K562 (cell line): ENCODE results near the gene MKLN1. TPM values are rescaled to one million over a fixed set of nuclear protein-coding genes. Genes with fewer than 3 reads are reported as not detected.

ENCODE experiments used
- ATAC-seq: fragments of 200-7000 bp; cut with Tn5 transposase; 3 replicates; pipeline ENCODE4 v1.9.1; 2020; ENCODE audit warnings: moderate library complexity
- BruUV-seq: library from RNA; stranded (reverse); fragments of 400-500 nt; replicated peaks from 2 replicates; lab custom pipeline; 2021; lab: Mats Ljungman, UMichigan
- CTCF ChIA-PET: fragments of 300-600 bp; formaldehyde crosslinking; extraction: SDS; loops from one replicate; lab custom pipeline; 2021; ENCODE audit warnings: low intra/inter-chr PET ratio; lab: Yijun Ruan, JAX
- POLR2A ChIA-PET: fragments of 300-600, 350-650 bp; sonication (Branson Sonifier 250); formaldehyde crosslinking; extraction: SDS; loops from one replicate; lab custom pipeline; 2021; ENCODE audit warnings: antibody characterized with exemption, inconsistent platforms; lab: Yijun Ruan, JAX
- DNase-seq, 4 experiments: peaks; one replicate each; pipeline versions ENCODE4 v3.0.0 to v3.0.0-alpha.2; 2011 to 2018; ENCODE audit warnings: low spot score in 3 of 4, mixed read lengths in 3 of 4; ENCODE audit errors: extremely low read depth in 1 of 4
- FAIRE-seq: peaks from 2 replicates; lab custom pipeline; 2011; peaks lifted over from hg19 to GRCh38; lab: Jason Lieb, UNC
- H2AFZ ChIP-seq: 2 replicates; pipeline ENCODE4 v1.6.0; 2011; ENCODE audit warnings: low read depth, low read length, control low read depth, inconsistent platforms
- H3K27ac ChIP-seq: fragments of 200-600 bp; 3 replicates; pipeline ENCODE4 v1.8.0; 2011; ENCODE audit warnings: low read depth, mild to moderate bottlenecking, control low read depth, inconsistent platforms, low read length, moderate library complexity, mixed read lengths; ENCODE audit errors: extremely low read depth
- H3K27me3 ChIP-seq, 2 experiments: fragments of 300-600 bp in 1 of 2; 2 replicates in 1 of 2; 3 replicates in 1 of 2; pipeline versions ENCODE4 v1.6.0 to v1.8.0; 2011; ENCODE audit warnings: inconsistent platforms in 2 of 2, low read length in 2 of 2, mild to moderate bottlenecking in 1 of 2, mixed read lengths in 1 of 2, moderate library complexity in 1 of 2; ENCODE audit not compliant: control insufficient read depth in 2 of 2, insufficient read depth in 2 of 2
- H3K36me3 ChIP-seq: fragments of 300-600 bp; 3 replicates; pipeline ENCODE4 v1.8.0; 2011; ENCODE audit warnings: mild to moderate bottlenecking, low read length, inconsistent platforms; ENCODE audit not compliant: control insufficient read depth, insufficient read depth
- H3K4me1 ChIP-seq, 2 experiments: fragments of 200-600 bp in 1 of 2; replicated peaks in 1 of 2; 2 replicates in 1 of 2; 3 replicates in 1 of 2; pipeline versions ENCODE4 v1.5.1 to v1.8.0; 2011; ENCODE audit warnings: inconsistent platforms in 2 of 2, low read length in 2 of 2, mild to moderate bottlenecking in 1 of 2, mixed read lengths in 1 of 2, moderate library complexity in 1 of 2; ENCODE audit not compliant: control insufficient read depth in 2 of 2, insufficient read depth in 2 of 2
- H3K4me2 ChIP-seq: 2 replicates; pipeline ENCODE4 v1.6.1; 2011; ENCODE audit warnings: low read length, control low read depth, inconsistent platforms, mixed read lengths; ENCODE audit not compliant: insufficient read depth
- H3K4me3 ChIP-seq: fragments of 200-600 bp; sonication (generic), shearing (Covaris generic); 2 replicates; pipeline ENCODE4 v1.5.1; 2016; ENCODE audit warnings: control low read depth, inconsistent platforms
- H3K79me2 ChIP-seq: fragments of 200-600 bp; 3 replicates; pipeline ENCODE4 v1.8.0; 2011; ENCODE audit warnings: low read length, inconsistent platforms; ENCODE audit not compliant: control insufficient read depth, insufficient read depth
- H3K9ac ChIP-seq, 2 experiments: 2 replicates each; pipeline versions ENCODE4 v1.6.0 to v1.6.1; 2011; ENCODE audit warnings: low read depth in 2 of 2, low read length in 2 of 2, control low read depth in 1 of 2, inconsistent platforms in 1 of 2, mild to moderate bottlenecking in 1 of 2, mixed read lengths in 1 of 2; ENCODE audit not compliant: insufficient read depth in 1 of 2
- H3K9me1 ChIP-seq: one replicate; pipeline ENCODE4 v1.6.0; 2011; ENCODE audit warnings: inconsistent platforms, mild to moderate bottlenecking, low read length, moderate library complexity; ENCODE audit not compliant: control insufficient read depth, insufficient read depth
- H3K9me3 ChIP-seq: replicated peaks from 2 replicates; pipeline ENCODE4 v1.5.1; 2011; ENCODE audit warnings: low read depth, low read length, inconsistent platforms; ENCODE audit not compliant: control insufficient read depth, insufficient read depth
- H4K20me1 ChIP-seq: replicated peaks from 2 replicates; pipeline ENCODE4 v1.6.1; 2011; ENCODE audit warnings: low read length, inconsistent platforms, mixed read lengths; ENCODE audit not compliant: control insufficient read depth, insufficient read depth
- VEZF1 ChIP-seq: fragments of 200-800 bp; sonication (Bioruptor generic); IDR thresholded peaks from 2 replicates; pipeline ENCODE4 v1.6.1; 2017; ENCODE audit warnings: missing genetic modification characterization, missing compliant biosample characterization
- ZBTB9 ChIP-seq: fragments of 450-650 bp; formaldehyde crosslinking; IDR thresholded peaks from 2 replicates; pipeline ENCODE4 v1.4.0; 2020; ENCODE audit warnings: mild to moderate bottlenecking, moderate library complexity
- ZNF263 ChIP-seq: sonication (generic); formaldehyde crosslinking; IDR thresholded peaks from 2 replicates; pipeline ENCODE4 v1.8.0; 2022; ENCODE audit warnings: mild to moderate bottlenecking, missing genetic modification reagents, borderline replicate concordance
- ZNF740 ChIP-seq, 3 experiments: fragments of 200-800 bp in 1 of 3; sonication (Bioruptor generic) in 1 of 3; sonication (generic) in 1 of 3; formaldehyde crosslinking in 1 of 3; IDR thresholded peaks; 2 replicates each; pipeline versions ENCODE4 v1.6.1 to v1.8.0; 2016 to 2022; ENCODE audit warnings: mild to moderate bottlenecking in 2 of 3, missing compliant biosample characterization in 2 of 3, missing genetic modification characterization in 2 of 3, missing genetic modification reagents in 1 of 3
- WGBS: fragments of 100-300 bp; shearing (Covaris generic); methylation state at CpG from one replicate; pipeline ENCODE4 v1.1.6; 2016; ENCODE audit warnings: low coverage, mixed read lengths; ENCODE audit not compliant: insufficient coverage; ENCODE audit errors: missing lambda C conversion rate; 5-methylcytosine and 5-hydroxymethylcytosine counted together
- in situ Hi-C: fragments of 300-500 bp; cut with MboI; formaldehyde crosslinking; loops from 4 replicates; pipeline ENCODE4 v1.15.0; 2018; ENCODE audit warnings: inconsistent platforms, mixed read lengths
- intact Hi-C: fragments of 100-400 bp; cut with micrococcal nuclease; formaldehyde crosslinking; loops from 2 replicates; pipeline ENCODE4 v1.14.2; 2022
- polyA plus RNA-seq, 8 experiments: library from polyadenylated mRNA; depleted of rRNA in 4 of 8; stranded (reverse) in 5 of 8; unstranded in 3 of 8; fragments of >200 nt; fragmentation: Nextera tagmentation in 2 of 8; fragmentation: Illumina TruSeq in 1 of 8; extraction: Ambion mirVana in 2 of 8; extraction: Trizol in 1 of 8; gene quantifications; 2 replicates each; pipeline versions ENCODE4 v1.2.1 to v1.2.3, GENCODE V29; 2011 to 2014; ENCODE audit warnings: inconsistent platforms in 1 of 8, missing spikeins in 1 of 8
- total RNA-seq, 7 experiments: library from RNA; depleted of rRNA in 6 of 7; stranded (reverse); fragments of >200 nt in 6 of 7; fragmentation: Illumina TruSeq in 2 of 7; extraction: Trizol in 2 of 7; gene quantifications; 2 replicates each; pipeline versions ENCODE4 v1.2.1 to v1.2.3, GENCODE V29; 2011 to 2021; ENCODE audit warnings: low replicate concordance in 1 of 7

Gene MKLN1
- total and polyA plus RNA-seq, 9 of the 15 experiments (the other 6 are each of a cell fraction or from before 2014, with no cell fraction given), result 18.6 to 80.4 (median 56.0) TPM

GRCh38 chr7:131374821-131375220 lies 47.1 kb downstream of the MKLN1 start:
- Histone ChIP-seq H3K9me3 (no peaks in the 10 kb centered on the region), H4K20me1 (no peaks in the 10 kb centered on the region), H3K4me3 (no peak overlapping the region), H3K36me3 (peaks cover 9% of the 10 kb centered on the region; the same call in 1 of the 3 replicates), H3K9me1 (no peaks in the 10 kb centered on the region), H2AFZ (no peak overlapping the region), H3K9ac (no peak overlapping the region), H3K27ac (no peak overlapping the region), H3K79me2 (peaks cover 67% of the 10 kb centered on the region), H3K27me3 (no peaks in the 10 kb centered on the region; a peak in 1 of 5 replicates), H3K4me1 (peaks cover 0 to 3% of the 10 kb centered on the region in 2 experiments; a peak in 2 of 5 replicates), H3K4me2 (no peak overlapping the region)
- no TSS peak for BruUV-seq
- TF ChIP-seq ZNF740 (CRISPR knock-in tag; IDR thresholded peaks at IDR 0.05) (no peak), ZNF740 (tag; IDR thresholded peaks at IDR 0.05) (no peak), ZBTB9 (no peak), ZNF263 (CRISPR knock-in tag) (no peak), VEZF1 (no peak)
- no peak for DNase-seq
- FAIRE-seq, result no peak
- in situ Hi-C loops (no loop called here), intact Hi-C loops (no loop called here)
- POLR2A ChIA-PET, result interaction anchor here (1.3 to 1.4 kb wide), 2 partner anchors 9 to 13 kb away, joined by 3 to 5 read pairs; no protein-coding TSS in a partner anchor
- WGBS, result 93% methylated on average over 1 of the region's 1 CpG
- CTCF ChIA-PET, result no interaction called here
- no peak for ATAC-seq
